AG09309 (cell line): ENCODE measurements around the gene ZNF766.
A peak's percentile ranks its signal among the peaks of the same experiment; 100 is the strongest.
"Not testable (repeated sequence)": the region's sequence is repeated elsewhere in the genome, so short reads cannot be mapped to it uniquely, and the experiment has no call there.

ENCODE experiments used
- DNase-seq: peaks from one replicate; pipeline ENCODE4 v3.0.0-alpha.2; 2010; ENCODE audit warnings: low read depth
- H3K4me3 ChIP-seq: 2 replicates; pipeline ENCODE4 v1.5.1; 2011; ENCODE audit warnings: mild to moderate bottlenecking, low read depth, low read length, moderate library complexity; ENCODE audit not compliant: control insufficient read depth
- CTCF ChIP-seq: IDR thresholded peaks from 2 replicates; pipeline ENCODE4 v1.5.1; 2011; ENCODE audit warnings: mild to moderate bottlenecking, low read depth, low read length, inconsistent platforms; ENCODE audit not compliant: insufficient read depth, control insufficient read depth; ENCODE audit errors: missing control alignments

The ZNF766 gene

GRCh38 chr19:52335768-52336116 is 66.4 kb downstream of the ZNF766 start:
- no peak for TF ChIP-seq CTCF
- DNase-seq = no peak
- peak overlapping the region; percentile 71 for H3K4me3 ChIP-seq

GRCh38 chr19:52336117-52336790 is 66.9 kb downstream of the ZNF766 start, which contains the start of gene ZNF610:
Gene ZNF610 (plus strand): TSS chr19:52336243. CDS start chr19:52349173, 12,930 bp downstream.
- TF ChIP-seq CTCF = no peak
- DNase-seq = peak; percentile 28
- peak within 1 kb of the TSS; percentile 71 for H3K4me3 ChIP-seq

GRCh38 chr19:52336791-52337381 is 67.5 kb downstream of the ZNF766 start:
- no peak for DNase-seq
- no peak for TF ChIP-seq CTCF
- peak overlapping the region; percentile 71 for H3K4me3 ChIP-seq

- not testable (repeated sequence) for DNase-seq, H3K4me3 ChIP-seq
These were observed 69.6 kb downstream of the ZNF766 start for GRCh38 chr19:52339022-52339421.

GRCh38 chr19:52343548-52343947 is 74.2 kb downstream of the ZNF766 start:
- peak; percentile 48 for TF ChIP-seq CTCF
- no peak overlapping the region for H3K4me3 ChIP-seq
- DNase-seq = no peak

GRCh38 chr19:52345162-52345561 is 75.8 kb downstream of the ZNF766 start:
- no peak for DNase-seq
- H3K4me3 ChIP-seq = no peak overlapping the region
- TF ChIP-seq CTCF = no peak
